GM23338 (cell line): ENCODE measurements around the gene DUSP19. TPM values are rescaled to one million over a fixed set of nuclear protein-coding genes. Genes with fewer than 3 reads are reported as not detected.

Source experiments
- ATAC-seq: fragments of 200-7000 bp; cut with Tn5 transposase; 3 replicates; pipeline ENCODE4 v1.9.1; 2020
- DNase-seq: peaks from one replicate; pipeline ENCODE4 v3.0.0-alpha.2; 2015; ENCODE audit warnings: low spot score
- H2AFZ ChIP-seq: fragments of 200-600 bp; sonication (generic); 2 replicates; pipeline ENCODE4 v1.8.0; 2016; ENCODE audit warnings: antibody characterized with exemption, mild to moderate bottlenecking, moderate library complexity
- H3F3A ChIP-seq: fragments of 200-600 bp; sonication (generic); replicated peaks from 2 replicates; pipeline ENCODE4 v1.8.0; 2017; ENCODE audit warnings: antibody characterized with exemption, mixed run types, low read depth
- H3K27ac ChIP-seq: fragments of 200-600 bp; sonication (generic); 2 replicates; pipeline ENCODE4 v1.6.1; 2016; ENCODE audit warnings: low read depth
- H3K27me3 ChIP-seq: fragments of 200-600 bp; sonication (generic); 2 replicates; pipeline ENCODE4 v1.8.0; 2016; ENCODE audit warnings: mild to moderate bottlenecking, mixed run types, moderate library complexity; ENCODE audit not compliant: insufficient read depth
- H3K36me3 ChIP-seq: fragments of 200-600 bp; sonication (generic); 2 replicates; pipeline ENCODE4 v1.8.0; 2016; ENCODE audit warnings: mild to moderate bottlenecking; ENCODE audit not compliant: insufficient read depth
- H3K4me1 ChIP-seq: fragments of 200-600 bp; sonication (generic); 2 replicates; pipeline ENCODE4 v1.8.0; 2016; ENCODE audit warnings: mild to moderate bottlenecking, moderate library complexity; ENCODE audit not compliant: insufficient read depth
- H3K4me2 ChIP-seq: fragments of 200-600 bp; sonication (generic); 2 replicates; pipeline ENCODE4 v1.7.1; 2017; ENCODE audit warnings: mixed run types
- H3K4me3 ChIP-seq: fragments of 200-600 bp; sonication (generic); 2 replicates; pipeline ENCODE4 v1.6.1; 2016; ENCODE audit warnings: mixed run types
- H3K79me2 ChIP-seq: fragments of 200-600 bp; sonication (generic); replicated peaks from 2 replicates; pipeline ENCODE4 v1.8.0; 2017; ENCODE audit warnings: mild to moderate bottlenecking; ENCODE audit not compliant: insufficient read depth
- H3K9me2 ChIP-seq: fragments of 200-600 bp; sonication (generic); 2 replicates; pipeline ENCODE4 v1.8.0; 2017; ENCODE audit not compliant: insufficient read depth
- H4K20me1 ChIP-seq: fragments of 200-600 bp; sonication (generic); replicated peaks from 2 replicates; pipeline ENCODE4 v1.8.0; 2017; ENCODE audit warnings: mild to moderate bottlenecking; ENCODE audit not compliant: insufficient read depth
- H3K27ac Mint-ChIP-seq: 2 replicates; pipeline ENCODE4 v1.8.0; 2020; ENCODE audit warnings: inconsistent platforms, mild to moderate bottlenecking, moderate library complexity, mixed read lengths
- H3K27me3 Mint-ChIP-seq: 3 replicates; pipeline ENCODE4 v1.8.0; 2022; ENCODE audit warnings: low read depth, mild to moderate bottlenecking, moderate library complexity, mixed read lengths, inconsistent platforms; ENCODE audit not compliant: insufficient read depth, poor library complexity
- H3K36me3 Mint-ChIP-seq: 3 replicates; pipeline ENCODE4 v1.8.0; 2021; ENCODE audit warnings: low read depth, mild to moderate bottlenecking, inconsistent platforms, moderate library complexity, mixed read lengths
- H3K4me1 Mint-ChIP-seq: 3 replicates; pipeline ENCODE4 v1.8.0; 2020; ENCODE audit warnings: mild to moderate bottlenecking, inconsistent platforms, mixed read lengths
- H3K4me3 Mint-ChIP-seq: 3 replicates; pipeline ENCODE4 v1.8.0; 2021; ENCODE audit warnings: moderate library complexity, mild to moderate bottlenecking, inconsistent platforms, mixed read lengths
- H3K9me3 Mint-ChIP-seq: 3 replicates; pipeline ENCODE4 v1.8.0; 2020; ENCODE audit warnings: moderate library complexity, mild to moderate bottlenecking, inconsistent platforms, mixed read lengths
- CREB1 ChIP-seq: fragments of 250-450 bp; sonication (Bioruptor Pico); IDR thresholded peaks from 2 replicates; pipeline ENCODE4 v1.5.0; 2020; ENCODE audit warnings: low read depth, mild to moderate bottlenecking, moderate library complexity
- CTCF ChIP-seq, 2 experiments: fragments of 200-600 bp in 1 of 2; sonication (generic) in 1 of 2; conservative IDR thresholded peaks; 2 replicates each; pipeline versions ENCODE4 v1.5.1 to v1.6.1; 2016 to 2017; ENCODE audit warnings: antibody characterized with exemption in 2 of 2, low read depth in 2 of 2, mild to moderate bottlenecking in 2 of 2, moderate library complexity in 1 of 2
- EZH2 ChIP-seq: fragments of 200-600 bp; sonication (generic); IDR thresholded peaks from one replicate; pipeline ENCODE4 v1.8.0; 2017; ENCODE audit warnings: antibody characterized with exemption, mild to moderate bottlenecking, low read depth; ENCODE audit not compliant: unreplicated experiment
- EZH2phosphoT487 ChIP-seq: fragments of 200-600 bp; sonication (generic); IDR thresholded peaks from one replicate; pipeline ENCODE4 v1.8.1; 2018; ENCODE audit warnings: antibody characterized with exemption; ENCODE audit not compliant: unreplicated experiment
- JUNB ChIP-seq: IDR thresholded peaks from one replicate; pipeline ENCODE4 v1.6.1; 2016; ENCODE audit warnings: antibody characterized with exemption; ENCODE audit not compliant: unreplicated experiment
- NANOG ChIP-seq: IDR thresholded peaks from 2 replicates; pipeline ENCODE4 v1.6.1; 2016; ENCODE audit warnings: antibody characterized with exemption, borderline replicate concordance
- POLR2AphosphoS5 ChIP-seq: IDR thresholded peaks from 2 replicates; pipeline ENCODE4 v1.6.1; 2016; ENCODE audit warnings: antibody characterized with exemption, low read depth
- STAT1 ChIP-seq: IDR thresholded peaks from one replicate; pipeline ENCODE4 v1.6.1; 2016; ENCODE audit warnings: antibody characterized with exemption; ENCODE audit not compliant: unreplicated experiment
- ZNF114 ChIP-seq: fragments of 250-450 bp; sonication (Bioruptor Pico); IDR thresholded peaks from 2 replicates; pipeline ENCODE4 v1.5.0; 2020; ENCODE audit warnings: mild to moderate bottlenecking, moderate library complexity
- ZNF331 ChIP-seq: fragments of 250-450 bp; sonication (Bioruptor Pico); IDR thresholded peaks from 2 replicates; pipeline ENCODE4 v1.5.0; 2020; ENCODE audit warnings: low read depth, mild to moderate bottlenecking, moderate library complexity
- polyA plus RNA-seq: library from polyadenylated mRNA; unstranded; fragments of >200 nt; fragmentation: Nextera tagmentation; extraction: Ambion mirVana; gene quantifications from 2 replicates; pipeline ENCODE4 v1.2.1, GENCODE V29; 2016
- total RNA-seq: library from RNA; depleted of rRNA; stranded (reverse); fragments of >200 nt; shearing (Covaris generic); gene quantifications from 2 replicates; pipeline ENCODE4 v1.2.3, GENCODE V29; 2014
- TF ChIP-seq, protein P1 (sequence below): fragments of 250-450 bp; sonication (Bioruptor Pico); IDR thresholded peaks from 2 replicates; pipeline ENCODE4 v1.5.0; 2020; ENCODE audit warnings: mild to moderate bottlenecking, moderate library complexity
- TF ChIP-seq, protein P2 (sequence below): IDR thresholded peaks from 2 replicates; pipeline ENCODE4 v1.6.1; 2016; ENCODE audit warnings: antibody characterized with exemption
- TF ChIP-seq, protein P3 (sequence below): IDR thresholded peaks from one replicate; pipeline ENCODE4 v1.6.1; 2018; ENCODE audit warnings: antibody characterized with exemption; ENCODE audit not compliant: unreplicated experiment

The DUSP19 gene
- total and polyA plus RNA-seq, 2 experiments from 2014 or later = 1.9 to 2.8 TPM

DNA sequence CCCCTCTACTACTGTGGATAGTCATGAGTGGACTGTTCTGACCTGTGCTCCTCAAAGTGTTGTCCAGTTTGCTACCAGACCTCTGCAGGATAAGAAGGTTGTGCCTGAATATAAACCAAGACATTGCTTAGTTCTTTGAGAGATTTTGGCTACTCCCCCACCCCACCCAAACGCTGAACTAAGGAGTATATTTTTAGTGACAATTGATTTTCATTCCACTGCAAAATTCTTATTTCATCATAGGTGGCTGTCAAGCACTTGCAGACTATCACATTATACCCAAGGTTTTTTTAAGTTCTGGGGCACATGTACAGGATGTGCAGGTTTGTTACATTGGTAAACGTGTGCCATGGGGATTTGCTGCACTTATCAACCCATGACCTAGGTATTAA is 13.4 kb downstream of the DUSP19 start:
- Histone ChIP-seq H3K4me3 (no peak overlapping the region), H3K27me3 (no peaks in the 10 kb centered on the region), H4K20me1 (no peaks in the 10 kb centered on the region), H3K79me2 (no peaks in the 10 kb centered on the region), H3K9me2 (no peaks in the 10 kb centered on the region), H3K4me2 (no peak overlapping the region), H3K27ac (no peak overlapping the region), H3K4me1 (peaks cover 18% of the 10 kb centered on the region), H2AFZ (peak overlapping the region; percentile 56; the same call in 1 of the 2 replicates), H3K36me3 (no peaks in the 10 kb centered on the region), H3F3A (no peaks in the 10 kb centered on the region)
- ATAC-seq (no peak), DNase-seq (no peak)
- no peak overlapping the region for H3K27ac Mint-ChIP-seq
- no peak for TF ChIP-seq NANOG
- TF ChIP-seq, protein P1, sequence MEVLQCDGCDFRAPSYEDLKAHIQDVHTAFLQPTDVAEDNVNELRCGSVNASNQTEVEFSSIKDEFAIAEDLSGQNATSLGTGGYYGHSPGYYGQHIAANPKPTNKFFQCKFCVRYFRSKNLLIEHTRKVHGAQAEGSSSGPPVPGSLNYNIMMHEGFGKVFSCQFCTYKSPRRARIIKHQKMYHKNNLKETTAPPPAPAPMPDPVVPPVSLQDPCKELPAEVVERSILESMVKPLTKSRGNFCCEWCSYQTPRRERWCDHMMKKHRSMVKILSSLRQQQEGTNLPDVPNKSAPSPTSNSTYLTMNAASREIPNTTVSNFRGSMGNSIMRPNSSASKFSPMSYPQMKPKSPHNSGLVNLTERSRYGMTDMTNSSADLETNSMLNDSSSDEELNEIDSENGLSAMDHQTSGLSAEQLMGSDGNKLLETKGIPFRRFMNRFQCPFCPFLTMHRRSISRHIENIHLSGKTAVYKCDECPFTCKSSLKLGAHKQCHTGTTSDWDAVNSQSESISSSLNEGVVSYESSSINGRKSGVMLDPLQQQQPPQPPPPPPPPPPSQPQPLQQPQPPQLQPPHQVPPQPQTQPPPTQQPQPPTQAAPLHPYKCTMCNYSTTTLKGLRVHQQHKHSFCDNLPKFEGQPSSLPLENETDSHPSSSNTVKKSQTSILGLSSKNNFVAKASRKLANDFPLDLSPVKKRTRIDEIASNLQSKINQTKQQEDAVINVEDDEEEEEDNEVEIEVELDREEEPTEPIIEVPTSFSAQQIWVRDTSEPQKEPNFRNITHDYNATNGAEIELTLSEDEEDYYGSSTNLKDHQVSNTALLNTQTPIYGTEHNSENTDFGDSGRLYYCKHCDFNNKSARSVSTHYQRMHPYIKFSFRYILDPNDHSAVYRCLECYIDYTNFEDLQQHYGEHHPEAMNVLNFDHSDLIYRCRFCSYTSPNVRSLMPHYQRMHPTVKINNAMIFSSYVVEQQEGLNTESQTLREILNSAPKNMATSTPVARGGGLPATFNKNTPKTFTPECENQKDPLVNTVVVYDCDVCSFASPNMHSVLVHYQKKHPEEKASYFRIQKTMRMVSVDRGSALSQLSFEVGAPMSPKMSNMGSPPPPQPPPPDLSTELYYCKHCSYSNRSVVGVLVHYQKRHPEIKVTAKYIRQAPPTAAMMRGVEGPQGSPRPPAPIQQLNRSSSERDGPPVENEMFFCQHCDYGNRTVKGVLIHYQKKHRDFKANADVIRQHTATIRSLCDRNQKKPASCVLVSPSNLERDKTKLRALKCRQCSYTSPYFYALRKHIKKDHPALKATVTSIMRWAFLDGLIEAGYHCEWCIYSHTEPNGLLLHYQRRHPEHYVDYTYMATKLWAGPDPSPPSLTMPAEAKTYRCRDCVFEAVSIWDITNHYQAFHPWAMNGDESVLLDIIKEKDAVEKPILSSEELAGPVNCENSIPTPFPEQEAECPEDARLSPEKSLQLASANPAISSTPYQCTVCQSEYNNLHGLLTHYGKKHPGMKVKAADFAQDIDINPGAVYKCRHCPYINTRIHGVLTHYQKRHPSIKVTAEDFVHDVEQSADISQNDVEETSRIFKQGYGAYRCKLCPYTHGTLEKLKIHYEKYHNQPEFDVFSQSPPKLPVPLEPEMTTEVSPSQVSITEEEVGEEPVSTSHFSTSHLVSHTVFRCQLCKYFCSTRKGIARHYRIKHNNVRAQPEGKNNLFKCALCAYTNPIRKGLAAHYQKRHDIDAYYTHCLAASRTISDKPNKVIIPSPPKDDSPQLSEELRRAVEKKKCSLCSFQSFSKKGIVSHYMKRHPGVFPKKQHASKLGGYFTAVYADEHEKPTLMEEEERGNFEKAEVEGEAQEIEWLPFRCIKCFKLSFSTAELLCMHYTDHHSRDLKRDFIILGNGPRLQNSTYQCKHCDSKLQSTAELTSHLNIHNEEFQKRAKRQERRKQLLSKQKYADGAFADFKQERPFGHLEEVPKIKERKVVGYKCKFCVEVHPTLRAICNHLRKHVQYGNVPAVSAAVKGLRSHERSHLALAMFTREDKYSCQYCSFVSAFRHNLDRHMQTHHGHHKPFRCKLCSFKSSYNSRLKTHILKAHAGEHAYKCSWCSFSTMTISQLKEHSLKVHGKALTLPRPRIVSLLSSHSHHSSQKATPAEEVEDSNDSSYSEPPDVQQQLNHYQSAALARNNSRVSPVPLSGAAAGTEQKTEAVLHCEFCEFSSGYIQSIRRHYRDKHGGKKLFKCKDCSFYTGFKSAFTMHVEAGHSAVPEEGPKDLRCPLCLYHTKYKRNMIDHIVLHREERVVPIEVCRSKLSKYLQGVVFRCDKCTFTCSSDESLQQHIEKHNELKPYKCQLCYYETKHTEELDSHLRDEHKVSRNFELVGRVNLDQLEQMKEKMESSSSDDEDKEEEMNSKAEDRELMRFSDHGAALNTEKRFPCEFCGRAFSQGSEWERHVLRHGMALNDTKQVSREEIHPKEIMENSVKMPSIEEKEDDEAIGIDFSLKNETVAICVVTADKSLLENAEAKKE (CRISPR knock-in tag) = no peak
- TF ChIP-seq CREB1 (CRISPR knock-in tag) = no peak
- no peak for TF ChIP-seq ZNF331 (CRISPR knock-in tag)
- TF ChIP-seq EZH2phosphoT487 = no peak
- no peak for TF ChIP-seq ZNF114 (CRISPR knock-in tag)
- TF ChIP-seq EZH2 = no peak
- TF ChIP-seq, protein P2, sequence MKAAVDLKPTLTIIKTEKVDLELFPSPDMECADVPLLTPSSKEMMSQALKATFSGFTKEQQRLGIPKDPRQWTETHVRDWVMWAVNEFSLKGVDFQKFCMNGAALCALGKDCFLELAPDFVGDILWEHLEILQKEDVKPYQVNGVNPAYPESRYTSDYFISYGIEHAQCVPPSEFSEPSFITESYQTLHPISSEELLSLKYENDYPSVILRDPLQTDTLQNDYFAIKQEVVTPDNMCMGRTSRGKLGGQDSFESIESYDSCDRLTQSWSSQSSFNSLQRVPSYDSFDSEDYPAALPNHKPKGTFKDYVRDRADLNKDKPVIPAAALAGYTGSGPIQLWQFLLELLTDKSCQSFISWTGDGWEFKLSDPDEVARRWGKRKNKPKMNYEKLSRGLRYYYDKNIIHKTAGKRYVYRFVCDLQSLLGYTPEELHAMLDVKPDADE = no peak
- no peak for TF ChIP-seq STAT1
- no peak for TF ChIP-seq JUNB
- no peak for TF ChIP-seq POLR2AphosphoS5
- TF ChIP-seq, protein P3, sequence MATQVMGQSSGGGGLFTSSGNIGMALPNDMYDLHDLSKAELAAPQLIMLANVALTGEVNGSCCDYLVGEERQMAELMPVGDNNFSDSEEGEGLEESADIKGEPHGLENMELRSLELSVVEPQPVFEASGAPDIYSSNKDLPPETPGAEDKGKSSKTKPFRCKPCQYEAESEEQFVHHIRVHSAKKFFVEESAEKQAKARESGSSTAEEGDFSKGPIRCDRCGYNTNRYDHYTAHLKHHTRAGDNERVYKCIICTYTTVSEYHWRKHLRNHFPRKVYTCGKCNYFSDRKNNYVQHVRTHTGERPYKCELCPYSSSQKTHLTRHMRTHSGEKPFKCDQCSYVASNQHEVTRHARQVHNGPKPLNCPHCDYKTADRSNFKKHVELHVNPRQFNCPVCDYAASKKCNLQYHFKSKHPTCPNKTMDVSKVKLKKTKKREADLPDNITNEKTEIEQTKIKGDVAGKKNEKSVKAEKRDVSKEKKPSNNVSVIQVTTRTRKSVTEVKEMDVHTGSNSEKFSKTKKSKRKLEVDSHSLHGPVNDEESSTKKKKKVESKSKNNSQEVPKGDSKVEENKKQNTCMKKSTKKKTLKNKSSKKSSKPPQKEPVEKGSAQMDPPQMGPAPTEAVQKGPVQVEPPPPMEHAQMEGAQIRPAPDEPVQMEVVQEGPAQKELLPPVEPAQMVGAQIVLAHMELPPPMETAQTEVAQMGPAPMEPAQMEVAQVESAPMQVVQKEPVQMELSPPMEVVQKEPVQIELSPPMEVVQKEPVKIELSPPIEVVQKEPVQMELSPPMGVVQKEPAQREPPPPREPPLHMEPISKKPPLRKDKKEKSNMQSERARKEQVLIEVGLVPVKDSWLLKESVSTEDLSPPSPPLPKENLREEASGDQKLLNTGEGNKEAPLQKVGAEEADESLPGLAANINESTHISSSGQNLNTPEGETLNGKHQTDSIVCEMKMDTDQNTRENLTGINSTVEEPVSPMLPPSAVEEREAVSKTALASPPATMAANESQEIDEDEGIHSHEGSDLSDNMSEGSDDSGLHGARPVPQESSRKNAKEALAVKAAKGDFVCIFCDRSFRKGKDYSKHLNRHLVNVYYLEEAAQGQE = no peak
- no peak for TF ChIP-seq CTCF (conservative IDR thresholded peaks at IDR 0.05; ENCODE audit: low read depth in 2 of 2)
- no peaks in the 10 kb centered on the region for H3K9me3 Mint-ChIP-seq
- peaks cover 4% of the 10 kb centered on the region; the same call in 1 of the 3 replicates for H3K36me3 Mint-ChIP-seq
- H3K4me3 Mint-ChIP-seq = no peak overlapping the region
- peaks cover 14% of the 10 kb centered on the region for H3K4me1 Mint-ChIP-seq
- peaks cover 3% of the 10 kb centered on the region for H3K27me3 Mint-ChIP-seq
